IMR-90 (cell line): ENCODE measurements around the gene ADGRD2. TPM values are rescaled to one million over a fixed set of nuclear protein-coding genes. Genes with fewer than 3 reads are reported as not detected.

Experiments
- ATAC-seq: fragments of 200-7000 bp; cut with Tn5 transposase; 2 replicates; pipeline ENCODE4 v1.9.1; 2020; ENCODE audit warnings: low read depth, mild to moderate bottlenecking, moderate library complexity
- BruUV-seq: library from RNA; stranded (reverse); fragments of 400-500 nt; replicated peaks from 2 replicates; lab custom pipeline; 2021; lab: Mats Ljungman, UMichigan
- CTCF ChIA-PET: fragments of 300-600 bp; formaldehyde crosslinking; extraction: SDS; loops from one replicate; lab custom pipeline; 2021; ENCODE audit warnings: antibody characterized with exemption; lab: Yijun Ruan, JAX
- POLR2A ChIA-PET: fragments of 300-600 bp; sonication (Branson Sonifier 250); formaldehyde crosslinking; loops from one replicate; lab custom pipeline; 2022; ENCODE audit warnings: antibody characterized with exemption; ENCODE audit not compliant: unreplicated experiment; lab: Charles Lee
- DNase-seq: peaks from one replicate; pipeline ENCODE4 v3.0.0; 2013
- H2AFZ ChIP-seq: replicated peaks from 2 replicates; pipeline ENCODE3; 2013; ENCODE audit warnings: low read length, mild to moderate bottlenecking; ENCODE audit not compliant: poor library complexity
- H2AK5ac ChIP-seq: 2 replicates; pipeline ENCODE4 v1.6.1; 2013; ENCODE audit warnings: low read depth, low read length, inconsistent platforms
- H2AK9ac ChIP-seq: replicated peaks from 2 replicates; pipeline ENCODE3; 2013; ENCODE audit warnings: mild to moderate bottlenecking, low read depth, low read length, moderate library complexity; ENCODE audit not compliant: poor library complexity
- H2BK120ac ChIP-seq: 2 replicates; pipeline ENCODE4 v1.6.1; 2013; ENCODE audit warnings: low read depth, low read length, inconsistent platforms
- H2BK15ac ChIP-seq: 3 replicates; pipeline ENCODE4 v1.6.1; 2013; ENCODE audit warnings: low read depth, low read length, inconsistent platforms
- H2BK20ac ChIP-seq: 2 replicates; pipeline ENCODE4 v1.6.1; 2013; ENCODE audit warnings: low read depth, mild to moderate bottlenecking, inconsistent platforms, low read length, moderate library complexity
- H2BK5ac ChIP-seq: 2 replicates; pipeline ENCODE4 v1.6.1; 2013; ENCODE audit warnings: mild to moderate bottlenecking, low read depth, low read length, inconsistent platforms; ENCODE audit not compliant: poor library complexity, severe bottlenecking
- H3K14ac ChIP-seq: replicated peaks from 2 replicates; pipeline ENCODE4 v1.6.1; 2013; ENCODE audit warnings: low read depth, low read length, inconsistent platforms
- H3K18ac ChIP-seq: 2 replicates; pipeline ENCODE4 v1.6.1; 2013; ENCODE audit warnings: low read depth, low read length, control low read depth
- H3K23ac ChIP-seq: 2 replicates; pipeline ENCODE4 v1.6.1; 2013; ENCODE audit warnings: low read depth, low read length, inconsistent platforms
- H3K27ac ChIP-seq: 2 replicates; pipeline ENCODE4 v1.5.1; 2013; ENCODE audit warnings: mild to moderate bottlenecking, control low read depth, low read length; ENCODE audit not compliant: insufficient read depth
- H3K27me3 ChIP-seq: 2 replicates; pipeline ENCODE4 v1.6.1; 2013; ENCODE audit warnings: low read length; ENCODE audit not compliant: control insufficient read depth, insufficient read depth
- H3K36me3 ChIP-seq: 2 replicates; pipeline ENCODE4 v1.6.1; 2013; ENCODE audit warnings: low read length, mixed read lengths; ENCODE audit not compliant: control insufficient read depth, insufficient read depth
- H3K4ac ChIP-seq: 2 replicates; pipeline ENCODE4 v1.6.1; 2013; ENCODE audit warnings: low read depth, low read length, inconsistent platforms
- H3K4me1 ChIP-seq: 2 replicates; pipeline ENCODE4 v1.6.1; 2013; ENCODE audit warnings: low read length, mixed read lengths; ENCODE audit not compliant: control insufficient read depth, insufficient read depth
- H3K4me2 ChIP-seq: 2 replicates; pipeline ENCODE4 v1.6.1; 2013; ENCODE audit warnings: low read depth, mild to moderate bottlenecking, control low read depth, low read length, moderate library complexity
- H3K4me3 ChIP-seq: 2 replicates; pipeline ENCODE4 v1.5.1; 2013; ENCODE audit warnings: low read depth, mild to moderate bottlenecking, control low read depth, low read length, moderate library complexity; ENCODE audit not compliant: insufficient read depth
- H3K56ac ChIP-seq: 2 replicates; pipeline ENCODE4 v1.6.1; 2013; ENCODE audit warnings: low read length, inconsistent platforms; ENCODE audit not compliant: insufficient read depth; ENCODE audit errors: extremely low read depth
- H3K79me1 ChIP-seq, 2 experiments: 2 replicates each; pipeline ENCODE4 v1.6.1; 2013; ENCODE audit warnings: low read length in 2 of 2, inconsistent platforms in 1 of 2, low read depth in 1 of 2
- H3K9ac ChIP-seq: 2 replicates; pipeline ENCODE4 v1.6.1; 2013; ENCODE audit warnings: low read depth, low read length, control low read depth
- H3K9me1 ChIP-seq: 2 replicates; pipeline ENCODE4 v1.6.1; 2013; ENCODE audit warnings: low read length, inconsistent platforms; ENCODE audit not compliant: insufficient read depth
- H3K9me3 ChIP-seq: 2 replicates; pipeline ENCODE4 v1.6.1; 2013; ENCODE audit warnings: low read length; ENCODE audit not compliant: control insufficient read depth, insufficient read depth
- H4K20me1 ChIP-seq: 2 replicates; pipeline ENCODE4 v1.6.1; 2013; ENCODE audit warnings: low read length, inconsistent platforms; ENCODE audit not compliant: insufficient read depth
- H4K5ac ChIP-seq: 2 replicates; pipeline ENCODE4 v1.6.1; 2013; ENCODE audit warnings: mild to moderate bottlenecking, low read depth, low read length, control low read depth
- H4K8ac ChIP-seq, 2 experiments: 2 replicates each; pipeline ENCODE4 v1.6.1; 2013; ENCODE audit warnings: low read depth in 2 of 2, low read length in 2 of 2, control low read depth in 1 of 2, inconsistent platforms in 1 of 2
- H4K91ac ChIP-seq: 2 replicates; pipeline ENCODE4 v1.6.1; 2013; ENCODE audit warnings: low read depth, low read length, inconsistent platforms; ENCODE audit not compliant: insufficient read depth
- WGBS, 2 experiments: methylation state at CpG; one replicate each; pipeline versions ENCODE4 v1.1.5 to v1.1.7; 2013; ENCODE audit warnings: missing lambda C conversion rate in 2 of 2; ENCODE audit not compliant: insufficient read length in 1 of 2; ENCODE audit errors: extremely low coverage in 2 of 2; 5-methylcytosine and 5-hydroxymethylcytosine counted together
- dilution Hi-C: fragments of 300-500 bp; cut with HindIII; formaldehyde crosslinking; loops from one replicate; pipeline ENCODE4 v1.14.3; 2018; ENCODE audit warnings: low sequenced_read_pairs; ENCODE audit not compliant: unreplicated experiment
- in situ Hi-C: fragments of 300-500 bp; cut with MboI; formaldehyde crosslinking; loops from 3 replicates; pipeline ENCODE4 v1.14.3; 2019; ENCODE audit warnings: low sequenced_read_pairs, inconsistent platforms, mixed read lengths
- intact Hi-C: fragments of 100-400 bp; cut with micrococcal nuclease; formaldehyde crosslinking; loops from 2 replicates; pipeline ENCODE4 v1.10.0; 2022
- polyA plus RNA-seq, 3 experiments: library from polyadenylated mRNA; depleted of rRNA; stranded (reverse); fragments of >200 nt; gene quantifications; 2 replicates each; pipeline ENCODE4 v1.2.3, GENCODE V29; 2012; ENCODE audit warnings: low replicate concordance in 1 of 3
- total RNA-seq: library from RNA; depleted of rRNA; stranded (reverse); fragments of >200 nt; gene quantifications from 2 replicates; pipeline ENCODE4 v1.2.3, GENCODE V29; 2012
- TF ChIP-seq, protein P1 (sequence below): fragments of 150-350 bp; IDR thresholded peaks from 2 replicates; pipeline ENCODE4 v1.6.1; 2016; ENCODE audit warnings: low read depth, mild to moderate bottlenecking, low read length, moderate library complexity, borderline replicate concordance

Gene ADGRD2
- total and polyA plus RNA-seq, 2 of the 4 experiments (the other 2 are of a cell fraction), result not detected

GRCh38 chr9:124442826-124443225, 7.4 kb upstream of the ADGRD2 start:
- H3K14ac ChIP-seq, result no peak overlapping the region
- H3K79me1 ChIP-seq, result no peaks in the 10 kb centered on the region
- no peak overlapping the region for H4K91ac ChIP-seq
- dilution Hi-C loops (no loop called here), in situ Hi-C loops (no loop called here), intact Hi-C loops (no loop called here)
- POLR2A ChIA-PET, result no interaction called here
- no peak overlapping the region for H3K4me3 ChIP-seq
- H3K4ac ChIP-seq, result no peak overlapping the region
- H2BK20ac ChIP-seq, result no peak overlapping the region
- no peak overlapping the region for H2AK5ac ChIP-seq
- ATAC-seq (no peak), DNase-seq (no peak)
- no peaks in the 10 kb centered on the region for H3K4me1 ChIP-seq
- no peak overlapping the region for H4K8ac ChIP-seq
- no peak overlapping the region for H2AFZ ChIP-seq
- no peak overlapping the region for H3K27ac ChIP-seq
- no peaks in the 10 kb centered on the region for H3K9me1 ChIP-seq
- no peak overlapping the region for H2AK9ac ChIP-seq
- no peaks in the 10 kb centered on the region for H3K36me3 ChIP-seq
- no peak overlapping the region for H2BK5ac ChIP-seq
- no peaks in the 10 kb centered on the region for H4K20me1 ChIP-seq
- no peak overlapping the region for H4K5ac ChIP-seq
- BruUV-seq, result no TSS peak
- H2BK15ac ChIP-seq, result no peak overlapping the region
- CTCF ChIA-PET, result no interaction called here
- H3K56ac ChIP-seq, result no peak overlapping the region
- H3K23ac ChIP-seq, result no peak overlapping the region
- no peak overlapping the region for H3K18ac ChIP-seq
- H3K27me3 ChIP-seq, result peaks cover 27% of the 10 kb centered on the region
- no peak overlapping the region for H2BK120ac ChIP-seq
- H3K9ac ChIP-seq, result no peak overlapping the region
- no peak overlapping the region for H3K4me2 ChIP-seq
- WGBS, 2 experiments, result no CpG with 5 or more reads among the region's 3 CpGs
- TF ChIP-seq, protein P1, sequence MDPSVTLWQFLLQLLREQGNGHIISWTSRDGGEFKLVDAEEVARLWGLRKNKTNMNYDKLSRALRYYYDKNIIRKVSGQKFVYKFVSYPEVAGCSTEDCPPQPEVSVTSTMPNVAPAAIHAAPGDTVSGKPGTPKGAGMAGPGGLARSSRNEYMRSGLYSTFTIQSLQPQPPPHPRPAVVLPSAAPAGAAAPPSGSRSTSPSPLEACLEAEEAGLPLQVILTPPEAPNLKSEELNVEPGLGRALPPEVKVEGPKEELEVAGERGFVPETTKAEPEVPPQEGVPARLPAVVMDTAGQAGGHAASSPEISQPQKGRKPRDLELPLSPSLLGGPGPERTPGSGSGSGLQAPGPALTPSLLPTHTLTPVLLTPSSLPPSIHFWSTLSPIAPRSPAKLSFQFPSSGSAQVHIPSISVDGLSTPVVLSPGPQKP, result no peak
- H3K9me3 ChIP-seq, result peaks cover 13% of the 10 kb centered on the region
